ENCODE measurements around the gene SLC25A45.

DNA sequence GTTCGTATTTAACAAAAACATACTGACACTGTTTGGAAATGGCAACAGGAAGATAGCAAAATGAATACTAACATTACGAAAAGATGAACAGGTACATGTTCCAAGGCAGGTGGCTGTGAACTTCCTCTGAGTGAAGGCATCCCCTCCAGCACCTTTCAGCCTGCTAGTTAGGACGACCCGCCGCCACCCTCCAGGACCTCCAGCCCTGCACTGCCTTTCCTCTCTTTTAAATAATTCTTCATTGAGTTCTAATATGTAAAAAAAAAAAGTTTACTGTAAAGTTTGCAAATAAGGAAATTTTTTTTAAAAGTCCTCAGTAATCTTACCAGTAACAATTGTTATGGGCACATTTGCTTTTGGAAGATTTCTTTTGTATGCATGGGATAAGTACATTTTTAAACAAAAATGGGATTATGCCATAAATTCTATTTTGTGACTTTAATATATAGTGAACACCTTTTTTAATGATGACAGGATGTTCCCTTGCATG lies 46.2 kb upstream of the SLC25A45 start:
- TF ChIP-seq CTCF (optimal IDR thresholded peaks at IDR 0.05 in 1 of 3, IDR thresholded peaks at IDR 0.05 in 1 of 3, conservative IDR thresholded peaks at IDR 0.05 in 1 of 3; ENCODE audit: extremely low read depth in 1 of 3, insufficient read depth in 2 of 3, low read length in 3 of 3) (no peak), EZH2 (IDR thresholded peaks at IDR 0.05; ENCODE audit: low read length) (no peak)

All from keratinocyte (primary cell).